Stimulated activated CD4-positive, alpha-beta T cell treated with anti-CD3 and anti-CD28 coated beads, Interleukin-1b, Interleukin-23, amount 100 ng/mL, for 1 hour (primary cell): ENCODE data around the gene SCYGR7.
"Not testable (repeated sequence)": the region's sequence is repeated elsewhere in the genome, so short reads cannot be mapped to it uniquely, and the experiment has no call there.

Experiments used
- DNase-seq, 2 donors: peaks; one replicate each; pipeline ENCODE4 v3.0.0-alpha.2; 2020; ENCODE audit warnings: low read depth in 2 of 2

SCYGR7 gene, protein sequence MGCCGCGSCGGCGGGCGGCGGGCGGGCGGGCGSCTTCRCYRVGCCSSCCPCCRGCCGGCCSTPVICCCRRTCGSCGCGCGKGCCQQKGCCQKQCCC

DNA sequence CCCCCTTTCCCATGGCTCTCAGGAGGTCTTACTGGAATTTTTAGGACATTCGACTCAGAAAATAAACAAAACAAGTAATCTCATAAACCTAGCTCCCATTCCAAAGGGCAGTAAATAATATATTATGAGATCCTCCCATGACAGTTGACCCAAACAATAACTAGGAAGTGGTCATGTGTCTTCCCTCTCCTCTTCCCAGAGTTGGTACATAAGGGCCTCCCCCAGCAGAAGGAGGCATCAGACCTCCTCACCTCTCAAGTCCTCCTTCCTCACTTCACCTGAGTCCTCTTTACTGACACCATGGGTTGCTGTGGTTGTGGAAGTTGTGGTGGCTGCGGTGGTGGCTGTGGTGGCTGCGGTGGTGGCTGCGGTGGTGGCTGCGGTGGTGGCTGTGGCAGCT is at the start of gene SCYGR7:
Gene SCYGR7 (plus strand): TSS at position 301 of the 400 bp plus-strand sequence. CDS start 0 bp downstream, at position 301.
- DNase-seq, result no peak

DNA sequence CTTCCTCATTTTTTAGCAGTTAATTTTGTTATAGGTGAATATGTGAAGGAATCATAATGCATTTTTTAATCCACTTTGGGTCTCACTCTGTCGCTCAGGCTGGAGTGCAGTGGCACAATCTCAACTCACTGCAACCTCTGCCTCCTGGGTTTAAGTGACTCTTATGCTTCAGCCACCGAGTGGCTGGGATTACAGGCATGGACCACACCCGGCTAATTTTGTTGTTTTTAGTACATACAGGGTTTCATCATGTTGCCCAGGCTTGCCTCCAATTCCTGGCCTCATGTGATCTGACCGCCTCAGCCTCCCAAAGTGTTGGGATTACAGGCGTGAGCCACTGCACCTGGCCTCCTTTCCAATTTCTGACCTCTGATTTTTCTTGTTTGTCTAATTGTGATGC is 43.9 kb upstream of the SCYGR7 start:
- DNase-seq, result no peak

DNA sequence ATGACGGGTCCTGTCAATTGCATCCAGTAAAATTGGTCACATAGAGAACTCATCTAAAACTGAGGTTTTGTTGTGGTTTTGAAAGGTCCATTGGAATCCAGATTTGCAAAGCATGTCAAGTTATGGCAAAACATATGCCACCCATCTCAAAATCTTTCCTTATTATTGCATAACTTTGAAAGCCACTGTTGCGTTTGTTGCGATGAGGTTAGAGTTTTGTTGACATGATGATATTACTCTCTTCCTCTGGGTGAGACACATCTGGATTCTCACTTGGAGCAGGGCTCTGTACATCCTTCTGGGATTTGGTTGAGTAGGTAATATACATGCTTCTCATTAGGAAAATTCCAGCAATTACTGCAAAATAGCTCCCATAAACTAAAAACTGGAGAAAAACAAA is 40.9 kb upstream of the SCYGR7 start:
- DNase-seq, result no peak

DNA sequence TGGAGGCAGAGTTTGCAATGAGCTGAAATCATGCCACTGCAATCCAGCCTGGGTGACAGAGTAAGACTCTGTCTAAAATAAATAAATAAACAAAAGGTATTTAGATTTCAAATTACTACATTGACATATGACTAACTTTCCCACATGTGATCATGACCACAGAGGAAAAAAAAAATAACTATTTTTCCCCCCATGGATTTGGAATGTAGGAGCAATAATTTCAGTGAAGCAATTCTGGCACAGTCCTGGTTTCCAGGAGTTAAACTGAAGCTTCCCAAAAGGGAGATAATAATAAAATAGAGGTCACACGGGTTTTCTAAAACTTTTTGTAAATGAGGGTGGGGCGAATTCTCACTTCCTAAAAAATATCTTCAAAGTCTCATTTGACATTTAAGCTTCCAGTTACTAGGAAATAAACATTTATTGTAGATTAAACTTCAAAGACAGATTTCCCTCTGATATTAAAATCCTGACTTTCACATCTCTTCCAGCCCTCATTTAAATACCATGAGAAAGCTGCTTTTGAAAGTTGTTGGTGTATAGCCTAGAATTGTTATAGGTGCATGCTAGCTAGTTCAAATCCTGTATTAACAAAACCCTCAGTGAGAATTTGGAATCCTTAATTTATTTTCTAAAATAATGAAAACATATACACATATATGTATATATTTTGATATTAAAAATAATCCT is 31.0 kb upstream of the SCYGR7 start:
- DNase-seq, result no peak

DNA sequence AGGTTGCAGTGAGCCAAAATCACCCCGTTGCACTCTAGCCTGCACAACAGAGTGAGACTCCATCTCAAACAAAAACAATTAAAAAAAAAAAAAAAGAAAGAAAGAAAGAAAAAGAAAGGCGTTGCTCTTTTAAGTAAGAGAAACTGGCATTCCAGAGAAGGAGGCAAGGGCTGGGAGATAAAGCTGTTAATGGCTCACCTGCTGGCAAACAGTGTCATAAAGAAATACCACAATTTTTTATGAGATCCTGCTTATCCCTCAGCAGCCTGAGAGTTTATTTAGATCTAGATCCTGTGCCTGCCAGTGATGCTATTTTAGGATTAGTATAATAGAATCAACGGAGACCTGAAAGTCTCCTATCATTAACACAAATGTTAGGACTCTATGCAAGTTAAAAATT is 26.6 kb upstream of the SCYGR7 start:
- no peak for DNase-seq

- DNase-seq, result no peak
Measured at GRCh38 chr2:227703280-227703732, 24.8 kb upstream of the SCYGR7 start.

DNA sequence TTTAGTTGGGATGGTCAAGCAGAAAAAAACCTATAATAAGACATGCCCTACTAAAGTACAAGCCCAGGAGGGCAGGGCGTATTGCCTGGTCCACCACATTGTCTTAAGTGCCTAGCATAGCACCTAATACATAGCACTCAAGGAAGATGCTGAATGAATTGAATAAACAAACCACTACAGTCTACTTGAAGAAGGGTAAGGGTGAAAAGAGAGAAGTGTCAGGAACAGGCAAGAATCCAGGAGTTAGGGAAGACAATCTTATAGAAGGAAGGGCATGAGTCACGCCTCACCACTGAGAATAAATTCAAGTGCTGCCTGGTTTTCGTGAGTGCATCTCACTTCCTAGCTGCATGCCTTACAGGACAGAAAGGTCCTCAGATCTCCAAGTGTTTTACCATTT is 24.2 kb upstream of the SCYGR7 start:
- no peak for DNase-seq

- DNase-seq, result no peak
Measured at GRCh38 chr2:227706859-227707258, 21.3 kb upstream of the SCYGR7 start.

- DNase-seq, result no peak
Measured at GRCh38 chr2:227707390-227707789, 20.7 kb upstream of the SCYGR7 start.

- no peak for DNase-seq
Measured at GRCh38 chr2:227710986-227711385, 17.1 kb upstream of the SCYGR7 start.

DNA sequence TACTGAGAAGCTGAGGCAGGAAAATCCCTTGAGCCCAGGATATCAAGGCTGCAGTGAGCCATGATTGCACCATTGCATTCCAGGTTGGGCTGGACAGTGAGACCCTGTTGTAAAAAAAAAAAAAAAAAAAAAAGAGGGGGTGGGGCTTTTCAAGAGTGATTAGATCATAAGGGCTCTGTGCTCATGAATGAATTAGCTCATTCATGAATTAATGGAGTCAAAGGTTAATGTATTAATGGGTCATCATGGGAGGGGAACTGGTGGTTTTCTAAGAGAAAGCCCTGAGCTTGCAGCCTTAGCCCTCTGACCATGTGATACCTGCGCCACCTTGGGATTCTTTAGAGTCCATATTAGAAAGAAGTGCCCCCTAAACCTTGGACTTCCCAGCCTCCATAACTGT is 14.8 kb upstream of the SCYGR7 start:
- DNase-seq, result no peak

DNA sequence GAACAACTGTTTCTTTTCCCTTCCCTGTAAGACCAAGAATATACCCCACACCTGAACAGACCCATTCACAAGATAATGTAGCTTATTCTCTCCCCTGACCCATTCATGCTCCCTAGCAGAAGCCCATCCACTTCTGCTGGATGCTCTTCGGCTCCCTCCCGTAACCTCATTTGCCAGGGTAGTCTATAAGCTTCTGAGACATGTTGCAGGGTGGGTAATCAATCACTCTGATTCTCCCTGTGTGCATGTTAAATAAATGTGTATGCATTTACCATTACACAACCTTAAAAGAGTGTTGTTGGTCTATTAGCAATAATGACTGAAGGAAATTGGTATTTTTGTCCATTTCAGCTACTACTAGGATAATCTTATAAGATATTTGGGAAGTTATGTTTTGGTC is 11.6 kb upstream of the SCYGR7 start:
- no peak for DNase-seq

DNA sequence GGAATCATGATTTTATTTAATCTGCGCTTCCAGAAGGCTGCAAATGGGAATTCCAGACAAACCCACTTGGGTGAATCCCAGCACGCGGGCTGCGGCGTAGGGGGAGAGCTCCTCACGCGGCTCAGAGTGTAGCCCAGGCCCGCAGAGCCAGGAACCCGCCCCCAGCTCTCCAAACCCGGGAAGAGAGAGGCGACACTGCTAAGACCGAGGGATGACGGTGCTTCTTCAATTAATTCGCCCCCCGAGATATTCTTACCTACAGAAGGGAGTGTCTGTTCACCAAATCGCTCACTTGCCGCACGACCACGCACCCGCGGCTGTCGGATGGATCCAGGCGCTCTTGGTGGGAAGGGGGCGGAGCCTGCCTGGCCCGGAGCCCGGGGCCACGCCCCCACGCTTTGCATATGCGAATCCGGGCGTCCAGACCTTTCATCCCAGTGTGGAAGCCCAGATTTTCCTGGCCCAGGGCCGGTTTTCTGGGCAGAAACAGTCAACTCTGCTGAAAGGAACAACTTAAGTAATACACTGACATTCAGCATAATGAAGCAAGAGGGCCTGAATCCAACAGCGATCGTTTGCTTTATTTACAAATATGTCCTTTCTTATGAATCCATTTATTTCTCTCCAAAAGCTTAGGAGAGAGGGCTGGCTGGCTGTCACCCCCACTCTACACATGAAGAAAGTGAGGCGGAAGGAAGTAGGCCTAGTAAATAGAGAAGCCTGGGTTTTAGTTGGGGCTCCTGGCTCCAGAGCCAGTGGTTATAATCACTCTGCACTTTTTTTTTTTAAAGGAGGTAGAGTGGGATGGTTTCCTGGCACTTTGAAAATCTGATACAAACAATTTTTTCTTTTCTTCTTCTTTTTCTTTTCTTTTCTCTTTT is 10.2 kb upstream of the SCYGR7 start, which contains the start of gene SLC19A3:
Gene SLC19A3 (minus strand): TSS at position 342 of the 881 bp plus-strand sequence. CDS start 15,710 bp downstream, outside the sequence.
- DNase-seq, result no peak

DNA sequence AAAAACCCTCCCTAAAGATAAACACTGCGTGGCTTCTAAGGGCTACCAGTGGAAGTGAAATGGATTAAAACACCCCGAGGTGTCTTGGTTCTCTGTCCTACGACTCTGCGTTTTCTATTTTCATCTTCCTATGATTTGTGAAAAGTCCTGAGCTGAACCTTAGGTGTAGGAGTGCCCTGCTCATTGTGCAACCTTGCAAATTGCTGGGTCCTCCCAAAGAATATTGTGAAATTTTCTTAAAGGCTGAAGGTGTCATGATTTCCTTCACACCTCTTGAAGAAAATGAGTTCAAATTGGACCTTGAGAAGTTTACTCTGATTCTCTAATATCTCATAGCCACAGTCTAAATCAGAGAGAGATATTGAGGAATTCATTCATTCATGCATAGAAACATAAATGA is 8.5 kb upstream of the SCYGR7 start:
- DNase-seq, result no peak

DNA sequence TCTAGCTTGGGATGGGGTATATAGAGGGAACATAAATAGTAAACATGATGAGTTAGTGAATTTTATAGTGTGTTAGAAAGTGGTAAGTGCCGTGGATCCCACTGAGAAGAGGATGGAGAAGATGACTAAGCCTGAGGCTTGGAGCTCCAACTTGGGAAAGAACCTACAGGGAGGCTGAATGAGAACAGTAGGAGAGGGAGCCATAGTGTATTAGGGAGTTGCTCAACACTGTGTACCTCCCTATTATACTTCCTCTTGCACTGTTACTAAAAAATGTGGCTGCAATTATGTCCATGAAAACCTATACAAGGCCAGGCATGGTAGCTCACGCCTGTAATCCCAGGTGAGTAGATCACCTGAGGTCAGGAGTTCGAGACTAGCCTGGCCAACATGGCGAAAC is 7.5 kb upstream of the SCYGR7 start:
- no peak for DNase-seq

- DNase-seq, result not testable (repeated sequence)
Measured at GRCh38 chr2:227722821-227723220, 5.3 kb upstream of the SCYGR7 start.

DNA sequence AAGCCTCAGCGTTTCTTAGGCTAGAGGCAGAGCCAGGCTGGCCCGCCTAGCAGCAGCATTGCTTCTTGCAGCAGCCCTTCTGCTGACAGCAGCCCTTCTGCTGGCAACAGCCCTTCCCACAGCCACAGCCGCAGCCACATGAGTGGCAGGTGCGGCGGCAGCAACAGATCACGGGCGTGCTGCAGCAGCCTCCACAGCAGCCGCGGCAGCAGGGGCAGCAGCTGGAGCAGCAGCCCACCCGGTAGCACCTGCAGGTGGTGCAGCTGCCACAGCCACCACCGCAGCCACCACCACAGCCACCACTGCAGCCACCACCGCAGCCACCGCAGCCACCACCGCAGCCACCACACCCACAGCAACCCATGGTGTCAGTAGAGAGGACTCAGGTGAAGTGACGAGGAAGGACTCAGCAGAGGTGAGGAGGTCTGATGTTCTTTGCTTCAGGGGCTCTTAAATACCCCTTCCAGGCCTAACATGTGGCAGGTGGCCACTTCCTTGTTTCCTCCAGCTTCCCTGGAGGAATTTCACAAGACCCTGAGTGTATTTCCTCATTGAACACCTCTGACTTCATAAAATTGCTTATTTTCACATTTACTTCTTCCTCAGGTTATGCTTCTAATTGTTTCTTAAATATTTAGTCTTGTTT is 3.6 kb upstream of the SCYGR7 start, which contains the start of gene SCYGR6:
Gene SCYGR6 (minus strand): TSS at position 364 of the 646 bp plus-strand sequence. CDS start 0 bp downstream, at position 364.
- DNase-seq, result no peak

- DNase-seq, result no peak
Measured at GRCh38 chr2:227739351-227739750, 11.2 kb downstream of the SCYGR7 start.

- DNase-seq, result not testable (repeated sequence)
Measured at GRCh38 chr2:227740705-227741104, 12.6 kb downstream of the SCYGR7 start.

GRCh38 chr2:227745594-227745993 is 17.5 kb downstream of the SCYGR7 start, which contains the start of gene SCYGR8:
Gene SCYGR8 (plus strand): TSS chr2:227745894. CDS start chr2:227745894, 0 bp downstream.
- no peak for DNase-seq

GRCh38 chr2:227748079-227748478 is 19.9 kb downstream of the SCYGR7 start:
- DNase-seq, result no peak

DNA sequence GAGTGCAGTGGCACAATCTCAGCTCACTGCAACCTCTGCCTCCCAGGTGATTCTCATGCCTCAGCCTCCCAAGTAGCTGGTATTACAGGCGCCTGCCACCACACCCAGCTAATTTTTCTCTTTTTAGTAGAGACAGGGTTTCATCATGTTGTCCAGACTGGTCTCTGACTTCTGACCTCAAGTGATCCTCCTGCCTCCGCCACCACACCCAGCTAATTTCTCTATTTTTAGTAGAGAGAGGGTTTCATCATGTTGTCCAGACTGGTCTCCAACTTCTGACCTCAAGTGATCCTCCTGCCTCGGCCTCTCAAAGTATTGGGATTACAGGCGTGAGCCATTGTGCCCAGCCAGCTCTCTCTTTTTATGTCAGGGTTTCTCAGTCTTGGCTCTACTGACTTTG is 28.1 kb downstream of the SCYGR7 start:
- not testable (repeated sequence) for DNase-seq
